ENCODE results near the gene TMEM175.
"Not testable (repeated sequence)": the region's sequence is repeated elsewhere in the genome, so short reads cannot be mapped to it uniquely, and the experiment has no call there.

Gene TMEM175

DNA sequence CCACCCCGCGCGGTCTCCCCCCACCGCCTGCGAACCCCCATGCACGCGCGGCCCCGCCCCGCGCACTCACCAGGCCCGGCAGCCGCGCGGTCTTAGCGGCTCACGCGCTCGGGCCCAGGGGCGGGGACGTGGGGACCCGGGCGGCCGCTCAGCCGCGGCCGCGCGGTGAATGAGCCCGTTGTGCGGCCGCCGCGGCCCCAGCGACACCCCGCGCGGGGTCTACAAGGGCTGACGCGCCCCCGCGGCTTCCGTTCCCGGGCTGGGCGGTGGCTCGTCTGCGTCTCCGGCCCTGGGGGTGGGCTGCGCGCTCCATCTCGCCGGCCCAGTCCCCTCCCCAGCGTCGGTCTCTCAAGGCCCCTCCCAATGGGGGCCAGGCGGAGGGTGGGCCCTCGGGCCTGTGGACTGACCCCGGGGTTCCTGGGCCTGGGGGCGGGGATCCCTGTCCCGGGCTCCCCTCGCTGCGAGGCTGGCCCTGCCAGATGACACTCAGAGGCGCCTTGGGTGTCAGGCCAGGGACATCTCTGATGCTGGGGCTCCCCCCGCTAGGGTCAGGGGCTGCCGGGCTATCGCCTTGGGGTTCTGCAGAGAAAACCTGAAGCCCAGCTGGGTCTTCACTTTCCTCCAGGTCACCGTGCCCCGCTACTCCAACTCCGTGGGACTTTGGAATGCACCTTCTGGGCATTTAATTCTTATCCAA, 65.3 kb downstream of the TMEM175 start:
- no peak overlapping the region for H3K27ac Mint-ChIP-seq
- no peaks in the 10 kb centered on the region for H3K36me3 Mint-ChIP-seq
- H3K27me3 Mint-ChIP-seq: peaks cover 6% of the 10 kb centered on the region
- H3K9me3 Mint-ChIP-seq (ENCODE audit: low read depth): no peaks in the 10 kb centered on the region
- H3K4me3 Mint-ChIP-seq: no peak overlapping the region
- peaks cover 11% of the 10 kb centered on the region for H3K4me1 Mint-ChIP-seq (ENCODE audit: low read depth)

DNA sequence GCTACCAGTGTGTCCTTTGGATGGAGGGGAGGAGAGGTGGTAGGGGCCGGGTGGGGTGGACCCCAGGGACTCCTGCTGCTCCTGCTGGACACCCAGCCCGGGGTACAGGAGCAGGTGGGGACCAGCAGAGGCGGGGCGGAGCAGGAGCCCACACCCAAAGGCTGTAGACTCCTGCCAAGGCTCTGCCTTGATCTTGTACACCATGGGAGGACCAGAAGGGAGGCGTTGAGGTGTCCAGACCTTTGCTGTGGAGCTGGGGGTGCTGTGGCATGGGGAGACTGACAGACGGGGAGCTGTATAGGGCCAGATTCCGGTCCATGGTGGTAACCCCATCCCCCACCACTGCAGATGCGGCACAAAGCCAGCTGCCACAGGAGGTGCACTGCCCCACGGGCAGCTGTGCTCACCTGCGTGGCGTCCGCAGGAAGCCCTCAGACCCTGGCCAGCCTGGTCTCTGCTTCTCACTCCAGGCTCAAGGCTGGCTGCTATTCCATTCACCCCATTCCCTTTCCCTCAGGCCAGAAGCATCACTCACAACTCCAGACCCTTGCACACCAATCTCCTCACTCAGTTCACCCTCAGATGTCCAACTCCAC, 65.9 kb downstream of the TMEM175 start:
- no peak overlapping the region for H3K27ac Mint-ChIP-seq
- H3K4me3 Mint-ChIP-seq: no peak overlapping the region
- H3K9me3 Mint-ChIP-seq (ENCODE audit: low read depth): no peaks in the 10 kb centered on the region
- H3K4me1 Mint-ChIP-seq (ENCODE audit: low read depth): peaks cover 11% of the 10 kb centered on the region
- H3K36me3 Mint-ChIP-seq: no peaks in the 10 kb centered on the region
- peaks cover 6% of the 10 kb centered on the region for H3K27me3 Mint-ChIP-seq

DNA sequence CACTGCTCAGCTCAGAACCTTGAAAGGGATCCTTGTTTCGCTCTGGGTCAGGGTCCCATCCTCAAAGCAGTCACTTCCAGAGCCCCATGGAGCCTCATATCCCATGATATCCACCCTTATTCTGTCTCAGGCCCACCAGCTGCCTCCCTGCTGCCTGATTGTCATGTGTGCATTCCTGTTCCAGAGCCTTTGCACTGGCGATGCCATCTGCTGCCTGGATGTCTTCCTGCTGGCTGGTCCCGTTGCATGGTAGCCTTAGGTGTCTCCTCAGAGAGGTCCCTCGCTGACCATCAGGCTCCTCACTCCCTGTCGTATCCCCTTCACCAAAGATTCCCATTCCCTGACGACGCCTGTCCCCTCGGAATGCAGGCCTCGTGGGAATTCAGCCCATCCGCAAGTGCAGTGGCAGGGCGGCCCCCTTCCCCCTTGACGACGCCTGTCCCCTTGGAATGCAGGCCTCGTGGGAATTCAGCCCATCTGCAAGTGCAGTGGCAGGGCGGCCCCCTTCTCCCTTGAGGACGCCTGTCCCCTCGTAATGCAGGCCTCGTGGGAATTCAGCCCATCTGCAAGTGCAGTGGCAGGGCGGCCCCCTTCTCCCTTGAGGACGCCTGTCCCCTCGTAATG, 67.1 kb downstream of the TMEM175 start:
- not testable (repeated sequence) for H3K9me3 Mint-ChIP-seq (ENCODE audit: low read depth); H3K4me3 Mint-ChIP-seq; H3K36me3 Mint-ChIP-seq; H3K27me3 Mint-ChIP-seq; H3K27ac Mint-ChIP-seq
- peaks cover 11% of the 10 kb centered on the region for H3K4me1 Mint-ChIP-seq (ENCODE audit: low read depth)

DNA sequence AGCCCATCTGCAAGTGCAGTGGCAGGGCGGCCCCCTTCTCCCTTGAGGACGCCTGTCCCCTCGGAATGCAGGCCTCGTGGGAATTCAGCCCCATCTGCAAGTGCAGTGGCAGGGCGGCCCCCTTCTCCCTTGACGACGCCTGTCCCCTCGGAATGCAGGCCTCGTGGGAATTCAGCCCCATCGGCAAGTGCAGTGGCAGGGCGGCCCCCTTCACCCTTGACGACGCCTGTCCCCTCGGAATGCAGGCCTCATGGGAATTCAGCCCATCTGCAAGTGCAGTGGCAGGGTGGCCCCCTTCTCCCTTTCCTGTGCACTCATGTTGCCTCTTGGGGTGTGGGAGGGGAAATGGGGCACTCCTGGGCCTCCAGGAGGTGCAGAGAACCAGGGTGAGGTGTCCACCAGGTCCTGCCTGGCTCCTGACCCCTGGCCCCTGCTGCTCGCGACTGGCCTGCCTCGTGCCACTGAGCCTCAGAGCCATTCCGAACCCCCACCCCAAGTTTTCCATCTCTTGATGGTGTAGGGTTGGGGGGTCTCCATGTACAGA, 67.7 kb downstream of the TMEM175 start:
- Mint-ChIP-seq H3K4me1 (ENCODE audit: low read depth) (peaks cover 11% of the 10 kb centered on the region), H3K27ac (no peak overlapping the region), H3K36me3 (no peaks in the 10 kb centered on the region), H3K4me3 (no peak overlapping the region), H3K9me3 (ENCODE audit: low read depth) (no peaks in the 10 kb centered on the region), H3K27me3 (peaks cover 11% of the 10 kb centered on the region)

DNA sequence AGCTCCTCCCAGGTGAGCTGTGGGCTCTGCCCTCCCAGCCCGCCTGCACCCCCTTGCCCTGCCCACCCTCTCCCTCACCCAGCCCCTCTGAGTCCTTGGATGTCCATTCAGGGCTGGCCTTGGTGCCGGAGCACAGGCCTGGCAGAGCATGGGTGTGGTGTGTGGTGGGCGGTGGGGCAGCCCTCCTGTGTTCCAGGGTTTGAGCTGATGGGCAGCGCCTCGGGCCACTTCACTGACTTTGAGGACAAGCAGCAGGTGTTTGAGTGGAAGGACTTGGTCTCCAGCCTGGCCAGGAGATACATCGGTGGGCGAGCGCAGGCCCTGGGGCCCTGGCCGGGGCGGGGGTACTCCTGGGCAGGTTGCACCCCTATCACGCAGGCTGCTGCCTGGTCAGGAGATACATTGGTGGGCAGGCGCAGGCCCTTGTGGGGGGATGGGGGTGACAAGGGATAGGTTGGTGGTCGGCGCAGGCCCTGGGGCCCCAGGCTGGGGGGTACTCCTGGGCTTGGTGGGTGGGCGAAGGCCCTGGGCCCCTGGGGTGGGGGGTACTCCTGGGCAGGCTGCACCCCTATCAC, 68.5 kb downstream of the TMEM175 start:
- no peak overlapping the region for H3K27ac Mint-ChIP-seq
- no peaks in the 10 kb centered on the region for H3K36me3 Mint-ChIP-seq
- peaks cover 11% of the 10 kb centered on the region for H3K27me3 Mint-ChIP-seq
- H3K9me3 Mint-ChIP-seq (ENCODE audit: low read depth): no peaks in the 10 kb centered on the region
- H3K4me3 Mint-ChIP-seq: no peak overlapping the region
- peaks cover 11% of the 10 kb centered on the region for H3K4me1 Mint-ChIP-seq (ENCODE audit: low read depth)

DNA sequence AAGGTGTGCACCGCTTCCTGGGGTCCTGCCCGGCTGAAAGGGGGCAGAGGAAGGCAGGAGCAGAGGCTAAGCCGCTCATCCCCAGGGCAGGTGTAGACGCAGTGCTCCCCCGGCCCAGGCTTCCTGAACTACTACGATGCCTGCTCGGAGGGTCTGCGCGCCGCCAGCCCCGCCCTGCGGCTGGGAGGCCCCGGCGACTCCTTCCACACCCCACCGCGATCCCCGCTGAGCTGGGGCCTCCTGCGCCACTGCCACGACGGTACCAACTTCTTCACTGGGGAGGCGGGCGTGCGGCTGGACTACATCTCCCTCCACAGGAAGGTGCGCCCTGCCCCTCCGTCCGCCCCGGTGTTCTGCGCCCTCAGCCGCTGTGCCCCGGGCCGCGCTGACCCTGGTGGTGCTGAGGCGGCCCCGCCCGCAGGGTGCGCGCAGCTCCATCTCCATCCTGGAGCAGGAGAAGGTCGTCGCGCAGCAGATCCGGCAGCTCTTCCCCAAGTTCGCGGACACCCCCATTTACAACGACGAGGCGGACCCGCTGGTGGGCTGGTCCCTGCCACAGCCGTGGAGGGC, 69.4 kb downstream of the TMEM175 start:
- Mint-ChIP-seq H3K4me1 (ENCODE audit: low read depth) (peaks cover 11% of the 10 kb centered on the region), H3K27me3 (peaks cover 14% of the 10 kb centered on the region), H3K27ac (no peak overlapping the region), H3K9me3 (ENCODE audit: low read depth) (no peaks in the 10 kb centered on the region), H3K4me3 (no peak overlapping the region), H3K36me3 (no peaks in the 10 kb centered on the region)

DNA sequence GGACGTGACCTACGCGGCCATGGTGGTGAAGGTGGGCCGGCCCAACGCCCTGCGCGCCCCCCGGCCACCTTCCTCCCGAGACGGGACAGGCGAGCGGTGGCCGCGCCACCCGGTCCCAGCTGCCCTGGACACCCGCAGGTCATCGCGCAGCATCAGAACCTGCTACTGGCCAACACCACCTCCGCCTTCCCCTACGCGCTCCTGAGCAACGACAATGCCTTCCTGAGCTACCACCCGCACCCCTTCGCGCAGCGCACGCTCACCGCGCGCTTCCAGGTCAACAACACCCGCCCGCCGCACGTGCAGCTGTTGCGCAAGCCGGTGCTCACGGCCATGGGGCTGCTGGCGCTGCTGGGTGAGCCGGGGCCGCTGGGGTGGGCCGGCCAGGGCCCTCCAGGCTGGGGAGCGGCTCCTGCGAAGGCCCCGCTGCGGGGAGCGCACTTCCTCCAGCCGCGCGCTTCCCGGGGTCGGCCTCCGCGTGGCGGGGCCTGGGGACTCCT, 69.9 kb downstream of the TMEM175 start:
- Mint-ChIP-seq H3K4me1 (ENCODE audit: low read depth) (peaks cover 11% of the 10 kb centered on the region), H3K4me3 (no peak overlapping the region), H3K9me3 (ENCODE audit: low read depth) (no peaks in the 10 kb centered on the region), H3K27me3 (peaks cover 17% of the 10 kb centered on the region), H3K27ac (no peak overlapping the region), H3K36me3 (no peaks in the 10 kb centered on the region)

DNA sequence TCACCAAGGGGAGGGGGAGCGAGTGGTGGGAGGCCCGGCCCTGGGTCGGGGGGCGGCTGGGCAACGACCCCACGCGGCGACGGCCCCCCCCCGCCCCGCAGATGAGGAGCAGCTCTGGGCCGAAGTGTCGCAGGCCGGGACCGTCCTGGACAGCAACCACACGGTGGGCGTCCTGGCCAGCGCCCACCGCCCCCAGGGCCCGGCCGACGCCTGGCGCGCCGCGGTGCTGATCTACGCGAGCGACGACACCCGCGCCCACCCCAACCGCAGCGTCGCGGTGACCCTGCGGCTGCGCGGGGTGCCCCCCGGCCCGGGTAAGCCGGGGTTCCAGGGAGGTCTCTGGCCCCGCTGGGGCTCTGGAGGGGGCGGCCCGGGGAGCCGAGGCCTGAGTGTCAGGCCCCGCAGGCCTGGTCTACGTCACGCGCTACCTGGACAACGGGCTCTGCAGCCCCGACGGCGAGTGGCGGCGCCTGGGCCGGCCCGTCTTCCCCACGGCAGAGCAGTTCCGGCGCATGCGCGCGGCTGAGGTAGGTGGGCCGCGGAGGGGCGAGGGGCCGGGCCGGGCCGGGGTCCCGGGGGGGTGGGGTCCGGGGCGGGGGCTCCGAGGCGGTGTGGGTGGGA, 70.5 kb downstream of the TMEM175 start:
- H3K27me3 Mint-ChIP-seq: peaks cover 19% of the 10 kb centered on the region
- H3K4me1 Mint-ChIP-seq (ENCODE audit: low read depth): peaks cover 11% of the 10 kb centered on the region
- H3K27ac Mint-ChIP-seq: no peak overlapping the region
- no peak overlapping the region for H3K4me3 Mint-ChIP-seq
- no peaks in the 10 kb centered on the region for H3K36me3 Mint-ChIP-seq
- H3K9me3 Mint-ChIP-seq (ENCODE audit: low read depth): no peaks in the 10 kb centered on the region

DNA sequence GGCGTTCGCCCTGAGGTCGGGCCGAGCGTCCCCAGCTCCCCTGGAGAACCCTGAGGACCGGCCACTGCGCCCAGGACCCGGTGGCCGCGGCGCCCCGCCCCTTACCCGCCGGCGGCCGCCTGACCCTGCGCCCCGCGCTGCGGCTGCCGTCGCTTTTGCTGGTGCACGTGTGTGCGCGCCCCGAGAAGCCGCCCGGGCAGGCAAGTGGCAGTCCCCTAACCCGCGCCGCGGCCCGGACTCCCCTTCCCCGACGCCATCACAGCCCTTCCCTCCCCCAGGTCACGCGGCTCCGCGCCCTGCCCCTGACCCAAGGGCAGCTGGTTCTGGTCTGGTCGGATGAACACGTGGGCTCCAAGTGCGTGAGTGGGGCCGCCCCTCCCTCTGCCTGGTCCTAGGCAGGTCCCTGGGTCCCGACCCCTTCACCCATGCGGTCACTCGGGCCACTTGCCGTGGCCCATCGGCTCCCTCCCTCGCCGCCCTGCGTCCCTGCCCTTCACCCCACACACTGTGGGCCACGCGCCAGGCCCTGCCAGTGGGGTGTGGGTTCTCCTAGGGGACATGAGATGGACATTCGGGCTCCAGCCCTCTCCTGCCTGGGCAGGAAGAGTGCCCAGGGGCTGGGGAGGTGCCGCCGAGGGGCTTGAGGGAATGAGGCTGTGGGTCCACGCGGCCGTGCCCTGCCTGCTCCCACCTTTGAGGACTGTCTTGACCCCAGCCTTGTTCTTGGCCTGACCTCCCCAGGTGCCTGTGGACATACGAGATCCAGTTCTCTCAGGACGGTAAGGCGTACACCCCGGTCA, 71.2 kb downstream of the TMEM175 start:
- Mint-ChIP-seq H3K9me3 (ENCODE audit: low read depth) (no peaks in the 10 kb centered on the region), H3K4me1 (ENCODE audit: low read depth) (peaks cover 3% of the 10 kb centered on the region), H3K36me3 (no peaks in the 10 kb centered on the region), H3K4me3 (no peak overlapping the region), H3K27ac (no peak overlapping the region), H3K27me3 (peaks cover 23% of the 10 kb centered on the region)

DNA sequence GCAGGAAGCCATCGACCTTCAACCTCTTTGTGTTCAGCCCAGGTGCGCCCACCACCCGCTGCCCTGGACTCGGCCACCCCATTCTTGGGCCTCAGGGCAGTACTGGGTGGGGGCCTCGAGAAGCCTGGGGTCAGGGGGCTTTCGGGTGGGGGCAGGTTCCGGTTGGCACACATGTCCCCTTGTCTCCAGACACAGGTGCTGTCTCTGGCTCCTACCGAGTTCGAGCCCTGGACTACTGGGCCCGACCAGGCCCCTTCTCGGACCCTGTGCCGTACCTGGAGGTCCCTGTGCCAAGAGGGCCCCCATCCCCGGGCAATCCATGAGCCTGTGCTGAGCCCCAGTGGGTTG, 71.8 kb downstream of the TMEM175 start:
- Mint-ChIP-seq H3K27me3 (peaks cover 24% of the 10 kb centered on the region), H3K4me3 (no peak overlapping the region), H3K9me3 (ENCODE audit: low read depth) (no peaks in the 10 kb centered on the region), H3K27ac (no peak overlapping the region), H3K4me1 (ENCODE audit: low read depth) (peaks cover 8% of the 10 kb centered on the region), H3K36me3 (no peaks in the 10 kb centered on the region)

DNA sequence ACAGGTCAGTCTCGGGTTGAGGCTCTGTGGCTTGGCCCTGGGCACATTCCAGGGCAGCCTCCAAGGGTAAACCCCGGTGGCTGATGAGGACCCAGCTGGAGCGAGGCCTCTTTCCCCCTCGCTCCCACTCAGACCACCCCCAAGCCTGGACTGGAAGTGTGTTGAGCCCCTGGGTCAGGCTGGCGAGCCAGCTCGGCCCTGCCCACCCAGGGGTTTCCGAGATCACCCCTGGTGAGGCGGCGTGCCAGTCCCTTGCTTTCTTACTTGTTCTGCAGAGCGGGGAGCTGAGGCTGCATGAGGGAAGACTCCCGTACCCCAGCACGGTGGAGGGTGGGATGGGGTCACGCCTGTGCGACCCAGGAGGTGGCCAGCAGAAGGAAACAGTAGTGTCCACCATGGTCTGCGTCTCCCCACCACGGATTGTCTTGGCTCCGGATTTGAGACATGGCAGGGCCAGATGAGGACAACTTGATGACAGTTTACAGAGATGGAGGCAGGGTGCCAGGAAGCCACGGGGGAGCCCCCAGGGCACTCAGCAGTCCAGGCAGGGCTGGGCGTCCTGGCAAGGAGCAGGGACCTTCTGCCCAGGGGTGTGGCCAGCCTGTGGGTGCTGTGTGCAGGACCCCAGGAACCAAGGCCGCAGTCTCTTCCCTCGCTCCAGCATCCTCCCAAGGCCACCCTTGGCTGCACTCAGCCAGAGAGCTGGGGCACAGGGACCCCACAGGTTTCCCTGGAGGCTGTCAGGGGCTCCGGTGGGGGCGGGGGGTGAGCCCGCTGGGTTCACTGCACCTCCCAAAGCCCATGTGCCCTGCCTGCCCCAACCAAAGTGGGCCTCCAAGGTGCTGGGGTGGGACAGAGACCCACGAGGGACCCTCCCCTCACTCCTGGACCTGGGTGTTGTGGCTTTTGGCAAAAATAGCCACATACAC, 72.6 kb downstream of the TMEM175 start:
- H3K4me1 Mint-ChIP-seq (ENCODE audit: low read depth): peaks cover 6% of the 10 kb centered on the region
- no peaks in the 10 kb centered on the region for H3K9me3 Mint-ChIP-seq (ENCODE audit: low read depth)
- no peak overlapping the region for H3K27ac Mint-ChIP-seq
- H3K27me3 Mint-ChIP-seq: peaks cover 22% of the 10 kb centered on the region
- no peaks in the 10 kb centered on the region for H3K36me3 Mint-ChIP-seq
- H3K4me3 Mint-ChIP-seq: no peak overlapping the region

DNA sequence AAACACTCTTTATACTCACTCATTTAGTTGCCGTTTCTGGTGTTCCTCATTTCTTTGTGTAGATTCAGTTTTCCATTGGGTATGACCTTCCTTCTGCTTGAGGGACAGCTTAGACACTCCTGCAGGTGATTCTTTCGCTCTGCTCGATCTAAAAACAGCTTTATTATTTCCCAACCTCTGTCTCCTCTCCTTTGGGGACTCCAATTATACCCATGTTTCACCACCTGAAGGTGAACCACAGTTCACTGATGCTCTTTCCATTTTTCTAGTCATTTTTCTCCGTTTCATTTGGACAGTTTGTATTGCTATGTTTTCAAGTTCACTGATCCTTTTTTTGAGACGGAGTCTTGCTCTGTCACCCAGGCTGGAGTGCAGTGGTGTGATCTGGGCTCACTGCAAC, 74.6 kb downstream of the TMEM175 start:
- Mint-ChIP-seq H3K9me3 (ENCODE audit: low read depth) (no peaks in the 10 kb centered on the region), H3K27me3 (peaks cover 22% of the 10 kb centered on the region), H3K4me3 (no peak overlapping the region), H3K27ac (no peak overlapping the region), H3K36me3 (no peaks in the 10 kb centered on the region), H3K4me1 (ENCODE audit: low read depth) (peaks cover 11% of the 10 kb centered on the region)

Data from activated naive CD8-positive, alpha-beta T cell (primary cell).